HG03558 (cell line): ENCODE results near the gene SUGT1.

ENCODE experiments used
- ATAC-seq: cut with Tn5 transposase; IDR thresholded peaks from one replicate; pipeline ENCODE4 v1.9.1; 2021; ENCODE audit warnings: moderate number of reproducible peaks; ENCODE audit not compliant: unreplicated experiment; ENCODE audit errors: extremely low read depth

Gene SUGT1

DNA sequence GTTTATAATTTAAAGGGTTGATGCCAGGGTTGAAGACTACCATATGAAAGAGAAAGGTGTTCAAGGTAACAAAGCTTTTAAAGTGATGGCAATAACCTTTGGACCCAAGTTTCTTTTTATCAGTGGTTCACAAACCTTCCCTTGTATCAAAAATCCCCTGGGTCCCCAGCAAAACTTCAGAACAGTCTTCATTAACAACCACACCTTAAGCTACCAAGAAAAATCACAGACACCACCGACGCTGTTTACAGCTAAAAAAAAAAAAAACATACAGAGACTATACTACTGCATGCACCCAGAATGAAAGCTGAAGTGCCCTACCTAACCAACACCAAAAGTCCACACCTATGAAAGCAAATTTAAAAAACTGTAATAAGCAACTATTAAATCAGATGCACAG, 73.6 kb downstream of the SUGT1 start:
- ATAC-seq, result no peak

DNA sequence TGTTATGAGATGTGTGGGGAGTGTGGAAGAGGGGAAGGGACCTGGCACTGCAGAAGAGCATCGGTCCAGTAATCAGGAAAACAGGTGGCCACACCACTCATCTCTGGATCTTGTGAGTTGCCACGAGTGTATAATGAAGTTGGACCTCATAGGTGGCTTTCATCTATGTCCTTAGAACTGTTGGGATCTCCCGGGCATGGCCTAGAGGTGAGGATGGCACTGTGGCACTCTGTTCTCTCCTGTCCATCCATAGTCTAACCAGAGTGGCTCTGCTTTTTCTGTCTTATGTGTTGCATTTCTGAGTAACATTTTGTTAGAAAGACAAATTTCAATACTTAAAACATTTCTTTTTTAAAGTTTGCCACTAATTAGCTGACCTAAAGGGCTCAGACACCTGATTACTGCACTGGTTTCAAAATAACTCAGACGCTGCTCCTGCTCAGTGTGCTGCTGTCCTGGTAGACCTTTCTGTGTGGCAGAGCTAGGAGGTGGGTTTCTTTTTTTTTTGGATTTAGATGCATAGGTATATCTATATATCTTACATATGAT, 81.5 kb downstream of the SUGT1 start:
- ATAC-seq, result no peak

DNA sequence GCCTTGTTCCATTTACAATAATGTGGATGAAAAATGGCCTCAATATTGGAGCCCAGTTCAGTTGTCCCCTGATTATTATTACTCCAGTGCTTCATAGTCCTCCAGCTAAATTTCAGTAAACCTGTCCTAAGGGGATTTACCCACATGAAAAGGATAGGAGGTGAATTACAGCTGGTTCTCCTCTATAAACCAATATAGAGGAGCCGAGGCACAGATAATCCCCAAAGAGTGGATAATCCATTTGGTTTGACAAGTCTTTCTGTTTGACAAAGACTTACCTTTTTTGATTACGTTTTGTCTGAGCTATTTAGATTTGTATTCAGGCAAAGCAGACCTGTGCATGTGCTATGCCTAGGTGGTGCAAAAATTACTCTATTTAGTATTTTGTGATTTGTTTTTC, 84.3 kb downstream of the SUGT1 start:
- no peak for ATAC-seq

DNA sequence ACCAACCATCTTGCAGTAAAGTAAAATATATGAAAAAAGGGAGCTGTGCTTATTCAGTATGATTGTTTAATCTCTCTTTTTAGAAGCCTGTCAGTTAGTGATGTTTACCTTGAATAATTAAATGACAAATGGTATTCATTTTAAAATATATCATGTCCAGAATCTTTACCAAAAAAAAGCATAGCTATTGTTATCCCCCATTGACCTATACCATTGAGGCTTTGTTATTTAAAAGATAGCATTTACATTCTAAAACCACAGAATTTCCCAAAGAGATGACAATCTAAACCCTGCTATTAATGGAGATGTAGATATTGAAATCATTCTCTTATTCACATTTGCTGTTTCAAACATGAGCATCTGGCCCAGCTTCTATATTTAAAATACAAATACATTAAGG, 84.8 kb downstream of the SUGT1 start:
- ATAC-seq, result no peak

DNA sequence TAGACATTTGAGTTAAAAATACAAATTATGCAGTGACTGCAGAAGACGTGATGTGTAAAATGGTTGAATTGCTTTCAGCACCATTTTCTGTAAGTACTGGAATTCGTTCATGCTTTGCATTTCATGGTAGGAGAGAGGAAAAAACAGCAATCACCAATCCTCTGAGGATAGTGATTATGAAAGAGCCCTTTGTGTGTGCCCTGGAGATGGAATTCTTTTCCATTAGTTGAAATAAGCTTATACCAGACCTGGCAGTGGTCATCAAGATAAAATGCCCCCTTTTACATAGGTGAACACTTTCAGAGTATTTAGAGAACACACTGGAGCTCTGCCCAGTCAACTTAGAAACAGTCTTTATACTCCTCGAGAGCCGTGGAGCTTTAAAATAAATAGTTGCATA, 85.3 kb downstream of the SUGT1 start:
- ATAC-seq, result no peak

DNA sequence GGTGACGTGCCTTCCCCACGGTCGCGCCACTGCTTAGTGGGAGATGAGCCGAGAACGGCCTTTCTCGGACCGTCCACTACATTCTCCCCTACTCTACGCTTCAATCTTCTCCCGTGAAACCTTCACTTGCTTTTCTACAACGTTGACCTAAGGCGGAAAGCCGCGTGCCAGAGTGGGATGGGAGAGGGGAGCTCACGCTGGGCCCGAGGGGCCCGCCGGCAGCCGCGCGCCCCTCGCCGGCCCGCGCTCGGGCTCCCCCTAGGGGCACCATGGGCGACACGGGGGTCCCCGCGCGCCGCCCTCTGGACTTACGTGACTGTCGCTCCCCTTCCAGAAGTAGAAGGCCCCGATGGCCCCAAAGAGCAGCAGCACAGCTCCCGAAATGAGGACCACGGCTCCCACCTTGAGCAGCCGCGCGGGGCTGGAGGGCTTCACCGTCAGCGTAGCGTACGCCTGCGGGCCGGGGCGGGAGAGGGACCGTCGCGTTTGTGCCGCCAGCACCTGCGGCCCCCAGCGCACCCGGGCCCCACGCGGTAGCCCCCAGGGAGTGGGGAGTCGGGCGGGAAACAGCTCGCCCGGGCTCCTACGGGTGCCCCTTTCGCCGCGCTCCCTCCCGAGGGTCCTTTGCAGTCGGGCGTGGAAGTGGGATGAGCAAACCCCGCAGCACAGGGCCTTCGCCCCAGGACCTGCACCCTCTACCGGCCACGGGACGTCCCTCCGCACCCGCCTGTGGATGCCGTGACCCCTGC, 86.3 kb downstream of the SUGT1 start:
- ATAC-seq, result no peak

DNA sequence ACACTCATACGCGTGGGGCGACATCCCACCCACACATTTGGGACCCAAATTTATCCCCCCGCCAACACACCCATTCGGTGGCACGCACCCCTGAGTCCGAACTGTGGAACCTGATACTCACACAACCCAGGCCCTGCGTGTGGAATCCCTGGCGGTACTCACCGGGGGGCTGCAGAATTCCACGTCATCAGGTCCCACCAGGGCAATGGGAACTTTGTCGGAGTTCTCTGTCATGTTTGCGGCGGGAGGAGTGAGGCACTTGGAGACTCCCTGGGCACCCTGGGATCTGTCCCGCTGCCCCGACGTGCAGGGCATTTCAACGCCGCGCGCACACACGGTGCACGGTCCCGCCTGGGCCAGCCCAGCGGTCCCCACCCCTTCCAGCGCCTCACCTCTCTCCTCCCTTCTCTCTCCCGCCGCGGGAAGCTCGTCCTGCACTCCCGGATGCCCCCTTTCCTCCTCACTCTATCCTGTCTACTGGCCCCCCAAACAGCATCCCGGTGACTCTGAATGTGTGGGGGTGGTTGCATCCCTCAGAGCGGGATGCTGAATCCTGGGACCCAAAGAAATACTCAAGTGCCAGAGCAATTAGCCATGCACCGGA, 86.9 kb downstream of the SUGT1 start, which contains the start of gene CNMD:
CNMD (minus strand) TSS at position 353 of the 604 bp plus-strand sequence; CDS start at position 234, 119 bp downstream.
- no peak for ATAC-seq

DNA sequence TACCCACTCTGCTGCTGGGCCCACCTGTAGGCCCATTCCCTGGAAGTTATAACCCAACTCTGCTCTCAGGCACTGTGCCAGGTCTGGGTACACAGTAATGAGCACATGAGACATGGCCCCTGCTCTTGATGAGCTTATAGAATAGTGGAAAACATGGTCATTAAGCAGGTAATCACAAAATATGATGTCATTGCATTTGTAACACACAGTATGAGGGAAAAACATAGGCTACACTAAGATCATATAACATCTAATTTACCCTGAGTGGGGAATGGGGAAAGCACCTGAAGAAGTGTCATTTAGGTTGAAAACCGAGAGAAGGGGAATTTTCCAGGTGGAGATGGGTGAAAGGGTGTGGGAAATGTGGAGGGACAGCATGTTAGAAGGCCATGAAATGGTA, 90.9 kb downstream of the SUGT1 start:
- no peak for ATAC-seq

DNA sequence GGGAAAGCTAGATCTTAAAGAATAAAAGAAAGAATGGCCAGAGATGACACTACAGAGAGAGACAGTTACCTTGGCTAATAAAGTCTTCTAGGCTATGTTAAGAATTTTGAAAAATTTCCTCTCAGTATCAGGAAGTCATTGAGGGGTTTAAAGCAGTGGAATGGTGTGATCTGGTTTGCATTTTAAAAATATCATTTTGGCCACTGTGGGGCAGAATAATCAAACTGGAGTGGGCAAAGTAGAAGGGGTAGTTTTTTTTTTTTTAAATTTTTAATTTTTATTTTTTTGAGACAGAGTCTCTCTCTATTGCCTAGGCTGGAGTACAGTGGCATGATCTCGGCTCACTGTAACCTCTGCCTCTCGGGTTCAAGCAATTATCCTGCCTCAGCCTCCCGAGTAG, 91.4 kb downstream of the SUGT1 start:
- ATAC-seq, result no peak

DNA sequence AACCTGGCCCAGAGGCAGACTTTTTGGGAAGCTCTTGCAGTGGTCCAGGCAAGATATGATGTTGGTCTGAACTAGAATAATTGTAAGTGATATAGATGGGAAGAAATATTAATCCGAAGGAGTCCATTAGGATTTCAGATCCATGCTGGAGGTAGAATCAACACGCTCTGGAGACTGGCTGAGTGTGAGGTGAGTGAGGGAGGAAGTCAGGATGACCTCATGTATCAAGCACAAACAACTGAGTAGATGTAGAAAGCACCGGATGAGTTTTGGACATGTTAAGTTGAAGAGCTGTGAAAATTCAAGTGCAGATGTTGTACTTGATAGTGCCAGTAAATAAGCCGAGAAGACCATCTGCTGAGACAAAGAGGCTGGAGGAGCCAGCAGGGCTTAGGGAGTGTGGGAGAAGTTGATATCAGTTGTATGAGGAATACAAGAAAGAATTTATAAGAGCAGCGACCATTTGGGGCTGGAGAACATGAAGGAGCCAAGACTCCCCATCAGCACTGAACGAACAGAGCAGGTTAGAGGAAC, 92.3 kb downstream of the SUGT1 start:
- no peak for ATAC-seq

DNA sequence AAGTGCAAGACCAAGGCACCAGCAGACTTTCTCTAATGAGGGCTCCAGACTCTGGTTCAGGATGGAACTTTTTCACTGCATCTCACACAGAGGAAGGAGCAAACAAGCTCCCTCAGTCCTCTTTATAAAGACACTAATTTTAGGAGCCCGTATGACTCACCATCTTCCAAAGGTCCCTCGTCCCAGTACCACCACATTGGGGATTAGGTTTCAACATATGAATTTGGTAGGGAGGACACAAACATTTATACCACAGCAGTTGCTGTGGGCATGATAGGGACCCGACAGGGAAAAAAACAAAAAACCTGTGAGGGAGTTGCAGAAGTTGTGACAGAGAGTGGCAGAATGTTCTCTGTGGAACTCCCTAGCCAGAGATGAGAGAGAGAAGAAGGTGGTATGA, 93.5 kb downstream of the SUGT1 start:
- ATAC-seq, result no peak

DNA sequence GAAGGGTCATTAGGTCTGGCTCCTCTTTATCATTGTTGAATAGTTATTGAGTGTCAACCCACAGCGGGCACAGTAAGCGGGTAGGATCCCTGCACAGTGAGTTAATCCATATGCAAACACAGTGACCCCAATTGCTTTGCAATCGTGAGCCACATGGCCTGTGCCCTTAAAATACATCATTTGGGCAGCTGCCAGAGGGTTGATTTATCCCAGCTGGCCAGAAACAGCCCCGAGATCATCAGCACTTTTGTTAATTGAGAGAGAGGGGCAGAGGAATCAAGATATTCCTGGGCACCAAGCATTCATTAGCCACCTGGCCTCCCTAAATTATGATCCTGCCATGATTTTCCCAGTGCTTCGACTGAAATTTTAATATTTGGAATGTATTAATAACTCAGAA, 96.8 kb downstream of the SUGT1 start:
- no peak for ATAC-seq
